Dermis lymphatic vessel endothelial cell (primary cell): Measurements from ENCODE around the gene CACNB4. TPM values are rescaled to one million over a fixed set of nuclear protein-coding genes. Genes with fewer than 3 reads are reported as not detected.

Source experiments
- total RNA-seq: library from RNA; depleted of rRNA; stranded (reverse); fragments of >200 nt; gene quantifications from 2 replicates; pipeline ENCODE4 v1.2.1, GENCODE V29; 2014

The CACNB4 gene
- total RNA-seq, result 0.11 and 0.26 TPM in 2 replicates

GRCh38 chr2:152098496-152099366 lies at the start of gene CACNB4:
Gene CACNB4 (minus strand): TSS chr2:152099044.

GRCh38 chr2:151828143-151828889 lies 270.5 kb downstream of the CACNB4 start, which contains the start of gene ARL5A:
Gene ARL5A (minus strand): TSS chr2:151828421. CDS start chr2:151828176, 245 bp downstream.

Other genes with a start within 250 kb of the CACNB4 start
- 24.2 and 27.2 TPM in 2 replicates for gene STAM2, start 76.7 kb upstream of the CACNB4 start, total RNA-seq
- gene FMNL2, start 236.1 kb upstream of the CACNB4 start, total RNA-seq, result 43.7 and 50.0 TPM in 2 replicates